H9 (cell line): ENCODE data around the gene SLK. TPM values are rescaled to one million over a fixed set of nuclear protein-coding genes. Genes with fewer than 3 reads are reported as not detected.

Experiments
- DNase-seq: peaks from one replicate; pipeline ENCODE4 v3.0.0-alpha.2; 2017
- H2AFZ ChIP-seq: one replicate; pipeline ENCODE4 v1.6.1; 2013; ENCODE audit warnings: mild to moderate bottlenecking, low read length, control low read depth, moderate library complexity
- H2AK5ac ChIP-seq: 2 replicates; pipeline ENCODE4 v1.6.1; 2013; ENCODE audit warnings: low read length, control low read depth, mixed read lengths; ENCODE audit not compliant: insufficient read length
- H2BK120ac ChIP-seq: one replicate; pipeline ENCODE4 v1.6.1; 2013; ENCODE audit warnings: low read depth, mild to moderate bottlenecking, low read length, control low read depth, inconsistent platforms; ENCODE audit not compliant: poor library complexity, severe bottlenecking
- H2BK12ac ChIP-seq: 2 replicates; pipeline ENCODE4 v1.6.1; 2013; ENCODE audit warnings: low read length, control low read depth, mixed read lengths, low read depth; ENCODE audit not compliant: insufficient read length
- H2BK15ac ChIP-seq: 2 replicates; pipeline ENCODE4 v1.6.1; 2013; ENCODE audit warnings: low read depth, low read length, control low read depth
- H2BK20ac ChIP-seq: one replicate; pipeline ENCODE4 v1.6.1; 2013; ENCODE audit warnings: low read depth, mild to moderate bottlenecking, low read length, control low read depth, inconsistent platforms; ENCODE audit not compliant: poor library complexity, severe bottlenecking
- H2BK5ac ChIP-seq: 2 replicates; pipeline ENCODE4 v1.6.1; 2013; ENCODE audit warnings: low read length, control low read depth, mixed read lengths; ENCODE audit not compliant: insufficient read length
- H3K14ac ChIP-seq: 2 replicates; pipeline ENCODE4 v1.6.1; 2013; ENCODE audit warnings: low read length, control low read depth; ENCODE audit not compliant: insufficient read depth
- H3K18ac ChIP-seq: 2 replicates; pipeline ENCODE4 v1.6.1; 2013; ENCODE audit warnings: low read depth, mild to moderate bottlenecking, mixed read lengths, low read length, control low read depth; ENCODE audit not compliant: insufficient read length
- H3K23ac ChIP-seq: 2 replicates; pipeline ENCODE4 v1.6.1; 2013; ENCODE audit warnings: low read length, control low read depth, mixed read lengths, low read depth; ENCODE audit not compliant: insufficient read length
- H3K23me2 ChIP-seq: 2 replicates; pipeline ENCODE4 v1.6.1; 2013; ENCODE audit warnings: low read depth, mild to moderate bottlenecking, mixed read lengths, low read length, control low read depth; ENCODE audit not compliant: insufficient read length, poor library complexity, severe bottlenecking
- H3K27ac ChIP-seq: 2 replicates; pipeline ENCODE4 v1.5.1; 2013; ENCODE audit warnings: low read length, control low read depth, mixed read lengths, low read depth; ENCODE audit not compliant: insufficient read length
- H3K27me3 ChIP-seq: 2 replicates; pipeline ENCODE4 v1.6.1; 2013; ENCODE audit warnings: low read length, control low read depth, inconsistent platforms; ENCODE audit not compliant: insufficient read depth
- H3K4ac ChIP-seq: 2 replicates; pipeline ENCODE4 v1.6.1; 2013; ENCODE audit warnings: low read depth, mild to moderate bottlenecking, control low read depth, inconsistent platforms, low read length, moderate library complexity
- H3K4me1 ChIP-seq: 2 replicates; pipeline ENCODE4 v1.6.1; 2013; ENCODE audit warnings: low read length, control low read depth, inconsistent platforms; ENCODE audit not compliant: insufficient read depth
- H3K4me2 ChIP-seq: 2 replicates; pipeline ENCODE4 v1.6.1; 2013; ENCODE audit warnings: low read length, control low read depth, mixed read lengths; ENCODE audit not compliant: insufficient read length, insufficient read depth
- H3K56ac ChIP-seq: 2 replicates; pipeline ENCODE4 v1.6.1; 2013; ENCODE audit warnings: low read depth, mild to moderate bottlenecking, mixed read lengths, low read length, control low read depth; ENCODE audit not compliant: insufficient read length
- H3K79me1 ChIP-seq: 2 replicates; pipeline ENCODE4 v1.6.1; 2013; ENCODE audit warnings: low read depth, mild to moderate bottlenecking, moderate library complexity, low read length, control low read depth, inconsistent platforms; ENCODE audit not compliant: insufficient read depth, poor library complexity, severe bottlenecking
- H3K79me2 ChIP-seq: 2 replicates; pipeline ENCODE4 v1.6.1; 2013; ENCODE audit warnings: low read length, control low read depth, inconsistent platforms; ENCODE audit not compliant: insufficient read depth
- H3K9ac ChIP-seq: 2 replicates; pipeline ENCODE4 v1.6.1; 2013; ENCODE audit warnings: low read length, control low read depth, mixed read lengths; ENCODE audit not compliant: insufficient read length; ENCODE audit errors: extremely low read depth
- H3K9me3 ChIP-seq: one replicate; pipeline ENCODE4 v1.6.1; 2013; ENCODE audit warnings: low read depth, low read length, inconsistent platforms; ENCODE audit not compliant: control insufficient read depth
- H3T11ph ChIP-seq: one replicate; pipeline ENCODE4 v1.6.1; 2013; ENCODE audit warnings: mild to moderate bottlenecking, low read length, control low read depth, inconsistent platforms
- H4K20me1 ChIP-seq: one replicate; pipeline ENCODE4 v1.6.1; 2013; ENCODE audit not compliant: control insufficient read depth, insufficient read length, insufficient read depth
- H4K5ac ChIP-seq: 2 replicates; pipeline ENCODE4 v1.6.1; 2013; ENCODE audit warnings: low read depth, mild to moderate bottlenecking, mixed read lengths, low read length, control low read depth; ENCODE audit not compliant: insufficient read length
- H4K8ac ChIP-seq: replicated peaks from 2 replicates; pipeline ENCODE4 v1.6.1; 2013; ENCODE audit warnings: low read length, control low read depth, mixed read lengths, low read depth; ENCODE audit not compliant: insufficient read length
- H4K91ac ChIP-seq: 2 replicates; pipeline ENCODE4 v1.6.1; 2013; ENCODE audit warnings: low read depth, mild to moderate bottlenecking, moderate library complexity, mixed read lengths, low read length, control low read depth; ENCODE audit not compliant: insufficient read length
- H3K27ac Mint-ChIP-seq, 3 experiments: 2 replicates in 2 of 3; 3 replicates in 1 of 3; pipeline ENCODE4 v1.8.0; 2020 to 2021; ENCODE audit warnings: mixed read lengths in 3 of 3, mild to moderate bottlenecking in 1 of 3, moderate library complexity in 1 of 3
- H3K27me3 Mint-ChIP-seq: 2 replicates; pipeline ENCODE4 v1.8.0; 2021; ENCODE audit warnings: low read depth, mild to moderate bottlenecking, moderate library complexity, mixed read lengths
- H3K36me3 Mint-ChIP-seq, 3 experiments: 2 replicates in 2 of 3; 3 replicates in 1 of 3; pipeline ENCODE4 v1.8.0; 2020 to 2021; ENCODE audit warnings: low read depth in 3 of 3, mixed read lengths in 3 of 3; ENCODE audit not compliant: insufficient read depth in 1 of 3
- H3K4me1 Mint-ChIP-seq, 2 experiments: 2 replicates each; pipeline ENCODE4 v1.8.0; 2020; ENCODE audit warnings: mixed read lengths in 2 of 2
- H3K4me3 Mint-ChIP-seq, 2 experiments: 2 replicates in 1 of 2; 3 replicates in 1 of 2; pipeline ENCODE4 v1.8.0; 2020 to 2021; ENCODE audit warnings: mild to moderate bottlenecking in 2 of 2, mixed read lengths in 2 of 2, moderate library complexity in 1 of 2
- H3K9me3 Mint-ChIP-seq, 2 experiments: 2 replicates in 1 of 2; 3 replicates in 1 of 2; pipeline ENCODE4 v1.8.0; 2020; ENCODE audit warnings: mild to moderate bottlenecking in 2 of 2, mixed read lengths in 2 of 2, moderate library complexity in 1 of 2
- WGBS: extraction: QIAGEN DNeasy Blood & Tissue Kit; methylation state at CpG from one replicate; pipeline ENCODE4 v1.1.7; 2013; ENCODE audit warnings: missing lambda C conversion rate, low lambda C conversion rate, mixed read lengths; ENCODE audit not compliant: insufficient read length; ENCODE audit errors: extremely low coverage; 5-methylcytosine and 5-hydroxymethylcytosine counted together
- total RNA-seq: library from RNA; stranded (reverse); gene quantifications from 2 replicates; pipeline ENCODE4 v1.2.1, GENCODE V29; 2021
- TF ChIP-seq, protein P1 (sequence below): fragments of 200-600 bp; sonication (generic); conservative IDR thresholded peaks from 3 replicates; pipeline ENCODE4 v1.8.0; 2021; ENCODE audit warnings: antibody characterized with exemption, mild to moderate bottlenecking

The SLK gene
- total RNA-seq, 1 experiment from 2014 or later: 21.0 TPM

DNA sequence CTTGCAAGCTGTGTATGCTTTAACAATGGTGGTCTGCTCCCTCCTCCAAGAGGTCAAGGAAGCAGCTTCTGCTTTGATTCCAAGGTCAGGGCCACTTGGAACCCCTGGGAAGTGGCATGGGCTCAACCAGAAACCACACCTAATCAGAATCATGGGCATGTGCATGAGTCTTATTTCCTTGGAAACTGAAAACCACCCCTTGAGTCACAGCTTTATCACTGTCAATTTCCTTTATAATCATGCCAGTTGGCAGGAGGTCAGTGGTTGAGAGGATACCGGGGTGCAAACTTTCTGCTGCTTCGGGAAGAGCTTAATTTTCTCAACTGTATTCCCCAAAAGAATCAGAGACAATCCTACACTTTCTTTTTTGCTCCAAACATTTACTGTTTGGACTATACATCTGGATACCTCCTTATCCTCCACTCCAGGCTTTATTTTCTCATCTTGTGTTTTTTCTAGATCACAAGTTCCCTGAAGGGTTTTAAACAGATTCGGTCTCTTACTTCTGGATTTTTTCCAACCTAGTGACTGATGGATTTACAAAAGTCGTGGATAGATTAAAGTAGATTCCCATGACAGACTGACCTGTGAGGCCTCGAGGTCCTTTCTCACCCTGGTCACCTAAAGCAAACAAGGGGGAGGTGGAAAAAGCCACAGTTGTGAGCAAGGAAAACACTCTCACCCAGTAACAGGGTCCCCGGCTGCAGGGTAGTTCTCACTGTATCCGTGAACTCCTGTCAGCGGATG, 82.7 kb downstream of the SLK start:
- Histone ChIP-seq H4K8ac (no peak overlapping the region), H3K27ac (no peak overlapping the region), H3K4me2 (no peak overlapping the region), H2BK20ac (no peak overlapping the region), H4K5ac (no peak overlapping the region), H2AK5ac (no peak overlapping the region), H2BK120ac (no peak overlapping the region), H2BK12ac (no peak overlapping the region), H3K79me2 (no peaks in the 10 kb centered on the region), H4K91ac (no peak overlapping the region), H3K9me3 (no peaks in the 10 kb centered on the region), H3K4ac (no peak overlapping the region), H2BK5ac (no peak overlapping the region), H3K9ac (no peak overlapping the region), H4K20me1 (no peaks in the 10 kb centered on the region), H2BK15ac (no peak overlapping the region), H2AFZ (no peak overlapping the region), H3T11ph (no peak overlapping the region), H3K23me2 (no peaks in the 10 kb centered on the region), H3K79me1 (no peaks in the 10 kb centered on the region), H3K4me1 (no peaks in the 10 kb centered on the region; the same call in 1 of the 2 replicates), H3K18ac (no peak overlapping the region), H3K27me3 (no peaks in the 10 kb centered on the region; the same call in 1 of the 2 replicates), H3K23ac (no peak overlapping the region), H3K14ac (no peak overlapping the region), H3K56ac (no peak overlapping the region)
- H3K4me1 Mint-ChIP-seq: peaks cover 15 to 17% of the 10 kb centered on the region in 2 experiments
- TF ChIP-seq, protein P1, sequence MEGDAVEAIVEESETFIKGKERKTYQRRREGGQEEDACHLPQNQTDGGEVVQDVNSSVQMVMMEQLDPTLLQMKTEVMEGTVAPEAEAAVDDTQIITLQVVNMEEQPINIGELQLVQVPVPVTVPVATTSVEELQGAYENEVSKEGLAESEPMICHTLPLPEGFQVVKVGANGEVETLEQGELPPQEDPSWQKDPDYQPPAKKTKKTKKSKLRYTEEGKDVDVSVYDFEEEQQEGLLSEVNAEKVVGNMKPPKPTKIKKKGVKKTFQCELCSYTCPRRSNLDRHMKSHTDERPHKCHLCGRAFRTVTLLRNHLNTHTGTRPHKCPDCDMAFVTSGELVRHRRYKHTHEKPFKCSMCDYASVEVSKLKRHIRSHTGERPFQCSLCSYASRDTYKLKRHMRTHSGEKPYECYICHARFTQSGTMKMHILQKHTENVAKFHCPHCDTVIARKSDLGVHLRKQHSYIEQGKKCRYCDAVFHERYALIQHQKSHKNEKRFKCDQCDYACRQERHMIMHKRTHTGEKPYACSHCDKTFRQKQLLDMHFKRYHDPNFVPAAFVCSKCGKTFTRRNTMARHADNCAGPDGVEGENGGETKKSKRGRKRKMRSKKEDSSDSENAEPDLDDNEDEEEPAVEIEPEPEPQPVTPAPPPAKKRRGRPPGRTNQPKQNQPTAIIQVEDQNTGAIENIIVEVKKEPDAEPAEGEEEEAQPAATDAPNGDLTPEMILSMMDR: no peak
- H3K9me3 Mint-ChIP-seq: no peaks in the 10 kb centered on the region
- H3K4me3 Mint-ChIP-seq: no peak overlapping the region
- no peaks in the 10 kb centered on the region for H3K36me3 Mint-ChIP-seq
- H3K27me3 Mint-ChIP-seq: peaks cover 1% of the 10 kb centered on the region
- H3K27ac Mint-ChIP-seq: no peak overlapping the region
- no CpG with 5 or more reads among the region's 8 CpGs for WGBS
- DNase-seq: no peak
